ENCODE measurements around the gene TMEM238.
"Not testable (repeated sequence)": the region's sequence is repeated elsewhere in the genome, so short reads cannot be mapped to it uniquely, and the experiment has no call there.

The TMEM238 gene

GRCh38 chr19:55418185-55418584 lies 34.1 kb upstream of the TMEM238 start:
- H3K36me3 ChIP-seq (ENCODE audit: control insufficient read depth, insufficient read depth, low read length), result no peaks in the 10 kb centered on the region
- peaks cover 10% of the 10 kb centered on the region for H3K27me3 ChIP-seq (ENCODE audit: control insufficient read depth, insufficient read depth, low read length)
- 0 out of 2 replicates have a peak, but pooled peaks cover 2% of the 10 kb centered on the region for H3K4me1 ChIP-seq (ENCODE audit: control insufficient read depth, insufficient read depth, low read length)
- H3K9me3 ChIP-seq (ENCODE audit: control insufficient read depth, insufficient read depth, low read depth, low read length), result peaks cover 3% of the 10 kb centered on the region; the same call in 1 of the 2 replicates
- H3K9ac ChIP-seq (ENCODE audit: low read length), result no peak overlapping the region
- H3K27ac ChIP-seq (ENCODE audit: low read depth, low read length), result no peak overlapping the region
- no peak overlapping the region for H3K4me3 ChIP-seq (ENCODE audit: low read depth, low read length)

GRCh38 chr19:55410168-55410567 lies 26.1 kb upstream of the TMEM238 start:
- Histone ChIP-seq H3K4me1 (ENCODE audit: control insufficient read depth, insufficient read depth, low read length) (peaks cover 22% of the 10 kb centered on the region), H3K9me3 (ENCODE audit: control insufficient read depth, insufficient read depth, low read depth, low read length) (peaks cover 4% of the 10 kb centered on the region; the same call in 1 of the 2 replicates), H3K9ac (ENCODE audit: low read length) (no peak overlapping the region), H3K36me3 (ENCODE audit: control insufficient read depth, insufficient read depth, low read length) (peaks cover 17% of the 10 kb centered on the region), H3K4me3 (ENCODE audit: low read depth, low read length) (no peak overlapping the region), H3K27ac (ENCODE audit: low read depth, low read length) (no peak overlapping the region), H3K27me3 (ENCODE audit: control insufficient read depth, insufficient read depth, low read length) (no peaks in the 10 kb centered on the region)

GRCh38 chr19:55409179-55409578 lies 25.1 kb upstream of the TMEM238 start:
- not testable (repeated sequence) for H3K27me3 ChIP-seq (ENCODE audit: control insufficient read depth, insufficient read depth, low read length); H3K9me3 ChIP-seq (ENCODE audit: control insufficient read depth, insufficient read depth, low read depth, low read length); H3K9ac ChIP-seq (ENCODE audit: low read length); H3K27ac ChIP-seq (ENCODE audit: low read depth, low read length); H3K4me3 ChIP-seq (ENCODE audit: low read depth, low read length)
- Histone ChIP-seq H3K36me3 (ENCODE audit: control insufficient read depth, insufficient read depth, low read length) (peaks cover 23% of the 10 kb centered on the region), H3K4me1 (ENCODE audit: control insufficient read depth, insufficient read depth, low read length) (peaks cover 22% of the 10 kb centered on the region)

GRCh38 chr19:55408533-55408872 lies 24.4 kb upstream of the TMEM238 start:
- peaks cover 22% of the 10 kb centered on the region for H3K4me1 ChIP-seq (ENCODE audit: control insufficient read depth, insufficient read depth, low read length)
- H3K9ac ChIP-seq (ENCODE audit: low read length), result peak overlapping the region; percentile 62

GRCh38 chr19:55407800-55408532 lies 23.9 kb upstream of the TMEM238 start:
- Histone ChIP-seq H3K4me3 (ENCODE audit: low read depth, low read length) (peak overlapping the region; percentile 79), H3K4me1 (ENCODE audit: control insufficient read depth, insufficient read depth, low read length) (peaks cover 22% of the 10 kb centered on the region), H3K27me3 (ENCODE audit: control insufficient read depth, insufficient read depth, low read length) (no peaks in the 10 kb centered on the region), H3K9ac (ENCODE audit: low read length) (peak overlapping the region; percentile 87), H3K27ac (ENCODE audit: low read depth, low read length) (peak overlapping the region; percentile 100), H3K36me3 (ENCODE audit: control insufficient read depth, insufficient read depth, low read length) (peaks cover 34% of the 10 kb centered on the region), H3K9me3 (ENCODE audit: control insufficient read depth, insufficient read depth, low read depth, low read length) (peaks cover 4% of the 10 kb centered on the region; the same call in 1 of the 2 replicates)

More at GRCh38 chr19:55408533-55408872, 24.4 kb upstream of the TMEM238 start:
- Histone ChIP-seq H3K27ac (ENCODE audit: low read depth, low read length) (peak overlapping the region; percentile 84), H3K4me3 (ENCODE audit: low read depth, low read length) (peak overlapping the region; percentile 48), H3K36me3 (ENCODE audit: control insufficient read depth, insufficient read depth, low read length) (peaks cover 28% of the 10 kb centered on the region), H3K27me3 (ENCODE audit: control insufficient read depth, insufficient read depth, low read length) (no peaks in the 10 kb centered on the region), H3K9me3 (ENCODE audit: control insufficient read depth, insufficient read depth, low read depth, low read length) (peaks cover 4% of the 10 kb centered on the region; the same call in 1 of the 2 replicates)

GRCh38 chr19:55407550-55407799 lies 23.4 kb upstream of the TMEM238 start, which contains the start of gene UBE2S:
Gene UBE2S (minus strand): TSS chr19:55407788. CDS start chr19:55407589, 199 bp downstream.
- Histone ChIP-seq H3K27ac (ENCODE audit: low read depth, low read length) (peak within 1 kb of the TSS; percentile 100), H3K36me3 (ENCODE audit: control insufficient read depth, insufficient read depth, low read length) (peaks cover 39% of the 10 kb centered on the region), H3K9ac (ENCODE audit: low read length) (peak within 1 kb of the TSS; percentile 87), H3K4me3 (ENCODE audit: low read depth, low read length) (peak within 1 kb of the TSS; percentile 79), H3K4me1 (ENCODE audit: control insufficient read depth, insufficient read depth, low read length) (peaks cover 22% of the 10 kb centered on the region)
- H3K27me3 ChIP-seq (ENCODE audit: control insufficient read depth, insufficient read depth, low read length); H3K9me3 ChIP-seq (ENCODE audit: control insufficient read depth, insufficient read depth, low read depth, low read length): not testable (repeated sequence)

- Histone ChIP-seq H3K9ac (ENCODE audit: low read length) (peak overlapping the region; percentile 87), H3K36me3 (ENCODE audit: control insufficient read depth, insufficient read depth, low read length) (peaks cover 44% of the 10 kb centered on the region), H3K9me3 (ENCODE audit: control insufficient read depth, insufficient read depth, low read depth, low read length) (peaks cover 4% of the 10 kb centered on the region; the same call in 1 of the 2 replicates), H3K4me3 (ENCODE audit: low read depth, low read length) (peak overlapping the region; percentile 79), H3K4me1 (ENCODE audit: control insufficient read depth, insufficient read depth, low read length) (peaks cover 22% of the 10 kb centered on the region), H3K27me3 (ENCODE audit: control insufficient read depth, insufficient read depth, low read length) (no peaks in the 10 kb centered on the region), H3K27ac (ENCODE audit: low read depth, low read length) (peak overlapping the region; percentile 100)
Observed at GRCh38 chr19:55406826-55407549, 22.9 kb upstream of the TMEM238 start.

- peaks cover 49% of the 10 kb centered on the region for H3K36me3 ChIP-seq (ENCODE audit: control insufficient read depth, insufficient read depth, low read length)
- H3K9ac ChIP-seq (ENCODE audit: low read length), result peak overlapping the region; percentile 87
- no peak overlapping the region for H3K27ac ChIP-seq (ENCODE audit: low read depth, low read length)
Observed at GRCh38 chr19:55406091-55406825, 22.2 kb upstream of the TMEM238 start.

GRCh38 chr19:55405638-55406037 lies 21.5 kb upstream of the TMEM238 start:
- peak overlapping the region; percentile 87 for H3K9ac ChIP-seq (ENCODE audit: low read length)
- H3K4me3 ChIP-seq (ENCODE audit: low read depth, low read length), result peak overlapping the region; percentile 79
- H3K9me3 ChIP-seq (ENCODE audit: control insufficient read depth, insufficient read depth, low read depth, low read length), result peaks cover 4% of the 10 kb centered on the region; the same call in 1 of the 2 replicates
- no peaks in the 10 kb centered on the region for H3K27me3 ChIP-seq (ENCODE audit: control insufficient read depth, insufficient read depth, low read length)
- H3K4me1 ChIP-seq (ENCODE audit: control insufficient read depth, insufficient read depth, low read length), result peaks cover 22% of the 10 kb centered on the region
- H3K36me3 ChIP-seq (ENCODE audit: control insufficient read depth, insufficient read depth, low read length), result peaks cover 54% of the 10 kb centered on the region
- no peak overlapping the region for H3K27ac ChIP-seq (ENCODE audit: low read depth, low read length)

More at GRCh38 chr19:55406091-55406825, 22.2 kb upstream of the TMEM238 start:
- Histone ChIP-seq H3K9me3 (ENCODE audit: control insufficient read depth, insufficient read depth, low read depth, low read length) (peaks cover 4% of the 10 kb centered on the region; the same call in 1 of the 2 replicates), H3K4me1 (ENCODE audit: control insufficient read depth, insufficient read depth, low read length) (peaks cover 22% of the 10 kb centered on the region), H3K4me3 (ENCODE audit: low read depth, low read length) (peak overlapping the region; percentile 79), H3K27me3 (ENCODE audit: control insufficient read depth, insufficient read depth, low read length) (no peaks in the 10 kb centered on the region)

GRCh38 chr19:55402509-55402908 lies 18.4 kb upstream of the TMEM238 start:
- Histone ChIP-seq H3K27me3 (ENCODE audit: control insufficient read depth, insufficient read depth, low read length) (no peaks in the 10 kb centered on the region), H3K4me3 (ENCODE audit: low read depth, low read length) (no peak overlapping the region), H3K9ac (ENCODE audit: low read length) (no peak overlapping the region), H3K27ac (ENCODE audit: low read depth, low read length) (no peak overlapping the region), H3K9me3 (ENCODE audit: control insufficient read depth, insufficient read depth, low read depth, low read length) (no peaks in the 10 kb centered on the region), H3K4me1 (ENCODE audit: control insufficient read depth, insufficient read depth, low read length) (peaks cover 16% of the 10 kb centered on the region), H3K36me3 (ENCODE audit: control insufficient read depth, insufficient read depth, low read length) (peaks cover 58% of the 10 kb centered on the region)

Measured in HUES6 (cell line).